K562 (cell line): ENCODE results near the gene LSM8. TPM values are rescaled to one million over a fixed set of nuclear protein-coding genes. Genes with fewer than 3 reads are reported as not detected.

Source experiments
- ETV6 ChIP-seq, 3 experiments: fragments of 150-350 bp in 1 of 3; sonication (generic) in 1 of 3; formaldehyde crosslinking in 1 of 3; IDR thresholded peaks; 2 replicates each; pipeline versions ENCODE4 v1.6.1 to v1.8.0; 2014 to 2022; ENCODE audit warnings: borderline replicate concordance in 2 of 3, low read depth in 2 of 3, antibody characterized with exemption in 1 of 3, low read length in 1 of 3, mild to moderate bottlenecking in 1 of 3, missing genetic modification reagents in 1 of 3
- GTF2A2 ChIP-seq: IDR thresholded peaks from 2 replicates; pipeline ENCODE4 v1.6.1; 2016; ENCODE audit warnings: mild to moderate bottlenecking, missing genetic modification characterization, missing compliant biosample characterization
- SAP30 ChIP-seq: fragments of 200-600 bp; sonication (generic); IDR thresholded peaks from 2 replicates; pipeline ENCODE4 v1.6.1; 2012; ENCODE audit warnings: borderline replicate concordance, low read depth, mild to moderate bottlenecking, moderate library complexity, low read length, control low read depth, inconsistent platforms; ENCODE audit not compliant: insufficient read depth, poor library complexity, severe bottlenecking
- SRSF3 ChIP-seq: fragments of 200-400 bp; formaldehyde crosslinking; IDR thresholded peaks from 2 replicates; pipeline ENCODE4 v1.6.1; 2016; ENCODE audit warnings: mild to moderate bottlenecking, low read length, moderate library complexity; ENCODE audit not compliant: insufficient read depth
- TAF7 ChIP-seq: fragments of 450-650 bp; IDR thresholded peaks from 2 replicates; pipeline ENCODE4 v1.6.1; 2016; ENCODE audit warnings: missing genetic modification characterization, missing compliant biosample characterization
- U2AF1 ChIP-seq: fragments of 200-400 bp; formaldehyde crosslinking; optimal IDR thresholded peaks from 2 replicates; pipeline ENCODE3; 2017; ENCODE audit warnings: mild to moderate bottlenecking, low read depth, low read length, moderate library complexity
- XRCC5 ChIP-seq: fragments of 200-400 bp; formaldehyde crosslinking; IDR thresholded peaks from 2 replicates; pipeline ENCODE4 v1.6.1; 2017; ENCODE audit warnings: low read depth, mild to moderate bottlenecking, low read length
- ZFP1 ChIP-seq: fragments of 450-650 bp; formaldehyde crosslinking; IDR thresholded peaks from 2 replicates; pipeline ENCODE4 v1.4.0; 2020; ENCODE audit warnings: mild to moderate bottlenecking, mixed read lengths
- ZNF165 ChIP-seq: fragments of 250-450 bp; sonication (Bioruptor Pico); IDR thresholded peaks from 2 replicates; pipeline ENCODE4 v1.4.0; 2020; ENCODE audit warnings: borderline replicate concordance
- ZNF384 ChIP-seq: IDR thresholded peaks from 2 replicates; pipeline ENCODE4 v1.6.1; 2012; ENCODE audit warnings: low read depth, low read length, improper control_type of control experiment
- ZNF589 ChIP-seq: fragments of 200-800 bp; sonication (Bioruptor generic); IDR thresholded peaks from 2 replicates; pipeline ENCODE4 v1.6.1; 2016; ENCODE audit warnings: low read depth, missing genetic modification characterization, missing compliant biosample characterization
- polyA plus RNA-seq, 8 experiments: library from polyadenylated mRNA; depleted of rRNA in 4 of 8; stranded (reverse) in 5 of 8; unstranded in 3 of 8; fragments of >200 nt; fragmentation: Nextera tagmentation in 2 of 8; fragmentation: Illumina TruSeq in 1 of 8; extraction: Ambion mirVana in 2 of 8; extraction: Trizol in 1 of 8; gene quantifications; 2 replicates each; pipeline versions ENCODE4 v1.2.1 to v1.2.3, GENCODE V29; 2011 to 2014; ENCODE audit warnings: inconsistent platforms in 1 of 8, missing spikeins in 1 of 8
- total RNA-seq, 7 experiments: library from RNA; depleted of rRNA in 6 of 7; stranded (reverse); fragments of >200 nt in 6 of 7; fragmentation: Illumina TruSeq in 2 of 7; extraction: Trizol in 2 of 7; gene quantifications; 2 replicates each; pipeline versions ENCODE4 v1.2.1 to v1.2.3, GENCODE V29; 2011 to 2021; ENCODE audit warnings: low replicate concordance in 1 of 7
- TF ChIP-seq, protein P1 (sequence below): fragments of 450-650 bp; IDR thresholded peaks from 2 replicates; pipeline ENCODE4 v1.6.1; 2017; ENCODE audit warnings: antibody characterized with exemption
- TF ChIP-seq, protein P2 (sequence below): sonication (generic); formaldehyde crosslinking; IDR thresholded peaks from 2 replicates; pipeline ENCODE4 v1.4.0; 2020; ENCODE audit warnings: mild to moderate bottlenecking, missing genetic modification reagents
- TF ChIP-seq, protein P3 (sequence below): sonication (generic); formaldehyde crosslinking; IDR thresholded peaks from 2 replicates; pipeline ENCODE4 v1.8.1; 2022; ENCODE audit warnings: missing genetic modification reagents
- TF ChIP-seq, protein P4 (sequence below), 2 experiments: fragments of 450-650 bp; IDR thresholded peaks; 2 replicates each; pipeline ENCODE4 v1.6.1; 2018; ENCODE audit warnings: mild to moderate bottlenecking in 2 of 2, low read depth in 1 of 2; ENCODE audit not compliant: partially characterized antibody in 2 of 2
- TF ChIP-seq, protein P5 (sequence below): fragments of 250-450 bp; sonication (Bioruptor Pico); IDR thresholded peaks from 2 replicates; pipeline ENCODE4 v1.8.0; 2022; ENCODE audit warnings: moderate library complexity, mild to moderate bottlenecking, inconsistent platforms

The LSM8 gene
- total and polyA plus RNA-seq, 9 of the 15 experiments (the other 6 are each of a cell fraction or from before 2014, with no cell fraction given): 81.5 to 340 (median 180) TPM

DNA sequence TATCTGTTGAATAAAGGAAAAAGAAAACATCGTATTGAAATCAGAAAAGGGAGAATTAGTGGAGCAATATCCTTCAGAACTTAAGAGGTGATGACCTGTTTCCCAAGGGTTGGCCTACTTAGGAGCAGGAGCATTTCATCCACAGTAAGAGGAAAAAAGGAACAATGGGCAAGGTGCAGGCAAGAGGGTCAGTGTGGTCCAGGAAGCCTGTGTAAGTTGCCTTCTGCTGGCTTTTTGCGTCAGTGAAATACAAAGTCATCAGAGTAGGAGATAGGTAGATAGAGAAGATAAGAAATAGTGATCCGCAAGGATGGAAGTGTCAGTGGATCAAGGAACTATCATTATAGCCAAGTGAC lies 35.2 kb downstream of the LSM8 start (continued):
- TF ChIP-seq ZNF384 (no peak), TAF7 (tag) (no peak), SRSF3 (no peak), ETV6 (IDR thresholded peaks at IDR 0.05; ENCODE audit: borderline replicate concordance in 1 of 2, low read depth in 2 of 2, low read length in 1 of 2) (no peak), ETV6 (CRISPR knock-in tag; IDR thresholded peaks at IDR 0.05; ENCODE audit: borderline replicate concordance) (no peak), ZFP1 (CRISPR knock-in tag) (0 out of 2 replicates have a peak, but pooled peaks have one; percentile 22), SAP30 (no peak), GTF2A2 (tag) (no peak), U2AF1 (no peak), XRCC5 (no peak), ZNF165 (peak; percentile 94), ZNF589 (CRISPR knock-in tag) (0 out of 2 replicates have a peak, but pooled peaks have one; percentile 41)
- TF ChIP-seq, protein P1, sequence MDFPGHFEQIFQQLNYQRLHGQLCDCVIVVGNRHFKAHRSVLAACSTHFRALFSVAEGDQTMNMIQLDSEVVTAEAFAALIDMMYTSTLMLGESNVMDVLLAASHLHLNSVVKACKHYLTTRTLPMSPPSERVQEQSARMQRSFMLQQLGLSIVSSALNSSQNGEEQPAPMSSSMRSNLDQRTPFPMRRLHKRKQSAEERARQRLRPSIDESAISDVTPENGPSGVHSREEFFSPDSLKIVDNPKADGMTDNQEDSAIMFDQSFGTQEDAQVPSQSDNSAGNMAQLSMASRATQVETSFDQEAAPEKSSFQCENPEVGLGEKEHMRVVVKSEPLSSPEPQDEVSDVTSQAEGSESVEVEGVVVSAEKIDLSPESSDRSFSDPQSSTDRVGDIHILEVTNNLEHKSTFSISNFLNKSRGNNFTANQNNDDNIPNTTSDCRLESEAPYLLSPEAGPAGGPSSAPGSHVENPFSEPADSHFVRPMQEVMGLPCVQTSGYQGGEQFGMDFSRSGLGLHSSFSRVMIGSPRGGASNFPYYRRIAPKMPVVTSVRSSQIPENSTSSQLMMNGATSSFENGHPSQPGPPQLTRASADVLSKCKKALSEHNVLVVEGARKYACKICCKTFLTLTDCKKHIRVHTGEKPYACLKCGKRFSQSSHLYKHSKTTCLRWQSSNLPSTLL: no peak
- TF ChIP-seq, protein P2, sequence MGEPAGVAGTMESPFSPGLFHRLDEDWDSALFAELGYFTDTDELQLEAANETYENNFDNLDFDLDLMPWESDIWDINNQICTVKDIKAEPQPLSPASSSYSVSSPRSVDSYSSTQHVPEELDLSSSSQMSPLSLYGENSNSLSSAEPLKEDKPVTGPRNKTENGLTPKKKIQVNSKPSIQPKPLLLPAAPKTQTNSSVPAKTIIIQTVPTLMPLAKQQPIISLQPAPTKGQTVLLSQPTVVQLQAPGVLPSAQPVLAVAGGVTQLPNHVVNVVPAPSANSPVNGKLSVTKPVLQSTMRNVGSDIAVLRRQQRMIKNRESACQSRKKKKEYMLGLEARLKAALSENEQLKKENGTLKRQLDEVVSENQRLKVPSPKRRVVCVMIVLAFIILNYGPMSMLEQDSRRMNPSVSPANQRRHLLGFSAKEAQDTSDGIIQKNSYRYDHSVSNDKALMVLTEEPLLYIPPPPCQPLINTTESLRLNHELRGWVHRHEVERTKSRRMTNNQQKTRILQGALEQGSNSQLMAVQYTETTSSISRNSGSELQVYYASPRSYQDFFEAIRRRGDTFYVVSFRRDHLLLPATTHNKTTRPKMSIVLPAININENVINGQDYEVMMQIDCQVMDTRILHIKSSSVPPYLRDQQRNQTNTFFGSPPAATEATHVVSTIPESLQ (CRISPR knock-in tag): no peak
- TF ChIP-seq, protein P3, sequence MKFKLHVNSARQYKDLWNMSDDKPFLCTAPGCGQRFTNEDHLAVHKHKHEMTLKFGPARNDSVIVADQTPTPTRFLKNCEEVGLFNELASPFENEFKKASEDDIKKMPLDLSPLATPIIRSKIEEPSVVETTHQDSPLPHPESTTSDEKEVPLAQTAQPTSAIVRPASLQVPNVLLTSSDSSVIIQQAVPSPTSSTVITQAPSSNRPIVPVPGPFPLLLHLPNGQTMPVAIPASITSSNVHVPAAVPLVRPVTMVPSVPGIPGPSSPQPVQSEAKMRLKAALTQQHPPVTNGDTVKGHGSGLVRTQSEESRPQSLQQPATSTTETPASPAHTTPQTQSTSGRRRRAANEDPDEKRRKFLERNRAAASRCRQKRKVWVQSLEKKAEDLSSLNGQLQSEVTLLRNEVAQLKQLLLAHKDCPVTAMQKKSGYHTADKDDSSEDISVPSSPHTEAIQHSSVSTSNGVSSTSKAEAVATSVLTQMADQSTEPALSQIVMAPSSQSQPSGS (CRISPR knock-in tag): no peak
- TF ChIP-seq, protein P4, sequence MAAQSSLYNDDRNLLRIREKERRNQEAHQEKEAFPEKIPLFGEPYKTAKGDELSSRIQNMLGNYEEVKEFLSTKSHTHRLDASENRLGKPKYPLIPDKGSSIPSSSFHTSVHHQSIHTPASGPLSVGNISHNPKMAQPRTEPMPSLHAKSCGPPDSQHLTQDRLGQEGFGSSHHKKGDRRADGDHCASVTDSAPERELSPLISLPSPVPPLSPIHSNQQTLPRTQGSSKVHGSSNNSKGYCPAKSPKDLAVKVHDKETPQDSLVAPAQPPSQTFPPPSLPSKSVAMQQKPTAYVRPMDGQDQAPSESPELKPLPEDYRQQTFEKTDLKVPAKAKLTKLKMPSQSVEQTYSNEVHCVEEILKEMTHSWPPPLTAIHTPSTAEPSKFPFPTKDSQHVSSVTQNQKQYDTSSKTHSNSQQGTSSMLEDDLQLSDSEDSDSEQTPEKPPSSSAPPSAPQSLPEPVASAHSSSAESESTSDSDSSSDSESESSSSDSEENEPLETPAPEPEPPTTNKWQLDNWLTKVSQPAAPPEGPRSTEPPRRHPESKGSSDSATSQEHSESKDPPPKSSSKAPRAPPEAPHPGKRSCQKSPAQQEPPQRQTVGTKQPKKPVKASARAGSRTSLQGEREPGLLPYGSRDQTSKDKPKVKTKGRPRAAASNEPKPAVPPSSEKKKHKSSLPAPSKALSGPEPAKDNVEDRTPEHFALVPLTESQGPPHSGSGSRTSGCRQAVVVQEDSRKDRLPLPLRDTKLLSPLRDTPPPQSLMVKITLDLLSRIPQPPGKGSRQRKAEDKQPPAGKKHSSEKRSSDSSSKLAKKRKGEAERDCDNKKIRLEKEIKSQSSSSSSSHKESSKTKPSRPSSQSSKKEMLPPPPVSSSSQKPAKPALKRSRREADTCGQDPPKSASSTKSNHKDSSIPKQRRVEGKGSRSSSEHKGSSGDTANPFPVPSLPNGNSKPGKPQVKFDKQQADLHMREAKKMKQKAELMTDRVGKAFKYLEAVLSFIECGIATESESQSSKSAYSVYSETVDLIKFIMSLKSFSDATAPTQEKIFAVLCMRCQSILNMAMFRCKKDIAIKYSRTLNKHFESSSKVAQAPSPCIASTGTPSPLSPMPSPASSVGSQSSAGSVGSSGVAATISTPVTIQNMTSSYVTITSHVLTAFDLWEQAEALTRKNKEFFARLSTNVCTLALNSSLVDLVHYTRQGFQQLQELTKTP (IDR thresholded peaks at IDR 0.05; ENCODE audit: low read depth in 1 of 2, partially characterized antibody in 2 of 2): no peak
- TF ChIP-seq, protein P5, sequence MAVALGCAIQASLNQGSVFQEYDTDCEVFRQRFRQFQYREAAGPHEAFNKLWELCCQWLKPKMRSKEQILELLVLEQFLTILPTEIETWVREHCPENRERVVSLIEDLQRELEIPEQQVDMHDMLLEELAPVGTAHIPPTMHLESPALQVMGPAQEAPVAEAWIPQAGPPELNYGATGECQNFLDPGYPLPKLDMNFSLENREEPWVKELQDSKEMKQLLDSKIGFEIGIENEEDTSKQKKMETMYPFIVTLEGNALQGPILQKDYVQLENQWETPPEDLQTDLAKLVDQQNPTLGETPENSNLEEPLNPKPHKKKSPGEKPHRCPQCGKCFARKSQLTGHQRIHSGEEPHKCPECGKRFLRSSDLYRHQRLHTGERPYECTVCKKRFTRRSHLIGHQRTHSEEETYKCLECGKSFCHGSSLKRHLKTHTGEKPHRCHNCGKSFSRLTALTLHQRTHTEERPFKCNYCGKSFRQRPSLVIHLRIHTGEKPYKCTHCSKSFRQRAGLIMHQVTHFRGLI: 0 out of 2 replicates have a peak, but pooled peaks have one; percentile 56
